Mesenchymal stem cell (in vitro differentiated cells and primary cell): ENCODE measurements around the gene RBM8A.

Source experiments
- DNase-seq: peaks from one replicate; pipeline ENCODE4 v3.0.0-alpha.2; 2013
- H2AFZ ChIP-seq: one replicate; pipeline ENCODE4 v1.6.1; 2013; ENCODE audit warnings: low read depth, mild to moderate bottlenecking, control low read depth, inconsistent platforms, low read length, moderate library complexity
- H2AK5ac ChIP-seq: 2 replicates; pipeline ENCODE4 v1.6.1; 2013; ENCODE audit warnings: low read length, moderate library complexity, mild to moderate bottlenecking, inconsistent platforms; ENCODE audit not compliant: severe bottlenecking
- H2BK120ac ChIP-seq: one replicate; pipeline ENCODE4 v1.6.1; 2013; ENCODE audit warnings: low read depth, mild to moderate bottlenecking, inconsistent platforms, low read length, moderate library complexity
- H2BK12ac ChIP-seq, 2 experiments: one replicate each; pipeline ENCODE4 v1.6.1; 2013; ENCODE audit warnings: inconsistent platforms in 2 of 2, low read length in 2 of 2, mild to moderate bottlenecking in 2 of 2, moderate library complexity in 2 of 2, control low read depth in 1 of 2
- H2BK15ac ChIP-seq: one replicate; pipeline ENCODE4 v1.6.1; 2013; ENCODE audit warnings: mild to moderate bottlenecking, low read depth, inconsistent platforms; ENCODE audit not compliant: poor library complexity, severe bottlenecking
- H2BK5ac ChIP-seq: 2 replicates; pipeline ENCODE4 v1.6.1; 2013; ENCODE audit warnings: low read depth, mild to moderate bottlenecking, low read length, control low read depth, inconsistent platforms; ENCODE audit not compliant: poor library complexity, severe bottlenecking
- H3K14ac ChIP-seq, 2 experiments: one replicate each; pipeline ENCODE4 v1.6.1; 2013; ENCODE audit warnings: inconsistent platforms in 2 of 2, low read length in 2 of 2, control low read depth in 1 of 2, mild to moderate bottlenecking in 1 of 2, moderate library complexity in 1 of 2
- H3K18ac ChIP-seq, 2 experiments: one replicate each; pipeline ENCODE4 v1.6.1; 2013; ENCODE audit warnings: inconsistent platforms in 2 of 2, low read length in 2 of 2, control low read depth in 1 of 2, low read depth in 1 of 2, mild to moderate bottlenecking in 1 of 2
- H3K23ac ChIP-seq, 2 experiments: one replicate each; pipeline ENCODE4 v1.6.1; 2013; ENCODE audit warnings: inconsistent platforms in 2 of 2, low read length in 2 of 2, mild to moderate bottlenecking in 2 of 2, moderate library complexity in 2 of 2, control low read depth in 1 of 2
- H3K27ac ChIP-seq: 2 replicates; pipeline ENCODE4 v1.5.1; 2013; ENCODE audit warnings: mild to moderate bottlenecking, moderate library complexity, low read length, control low read depth, inconsistent platforms; ENCODE audit not compliant: poor library complexity, severe bottlenecking
- H3K27me3 ChIP-seq, 2 experiments: 2 replicates each; pipeline versions ENCODE4 v1.6.1 to v1.7.0; 2013; ENCODE audit warnings: low read length in 2 of 2, mild to moderate bottlenecking in 2 of 2, moderate library complexity in 2 of 2, control low read depth in 1 of 2, inconsistent platforms in 1 of 2; ENCODE audit not compliant: control insufficient read depth in 1 of 2, insufficient read depth in 1 of 2
- H3K36me3 ChIP-seq, 2 experiments: 2 replicates each; pipeline versions ENCODE4 v1.6.1 to v1.7.0; 2013; ENCODE audit warnings: low read length in 2 of 2, control low read depth in 1 of 2, inconsistent platforms in 1 of 2, low read depth in 1 of 2, mild to moderate bottlenecking in 1 of 2; ENCODE audit not compliant: insufficient read depth in 2 of 2, control insufficient read depth in 1 of 2
- H3K4ac ChIP-seq, 2 experiments: one replicate each; pipeline ENCODE4 v1.6.1; 2013; ENCODE audit warnings: inconsistent platforms in 2 of 2, low read length in 2 of 2, mild to moderate bottlenecking in 2 of 2, moderate library complexity in 2 of 2, control low read depth in 1 of 2, low read depth in 1 of 2
- H3K4me1 ChIP-seq: 2 replicates; pipeline ENCODE4 v1.6.1; 2013; ENCODE audit warnings: low read depth, low read length, control low read depth; ENCODE audit not compliant: control insufficient read depth, insufficient read depth
- H3K4me2 ChIP-seq: 2 replicates; pipeline ENCODE4 v1.6.1; 2013; ENCODE audit warnings: low read length, mild to moderate bottlenecking, inconsistent platforms; ENCODE audit not compliant: poor library complexity, severe bottlenecking
- H3K4me3 ChIP-seq, 2 experiments: 2 replicates each; pipeline versions ENCODE4 v1.5.1 to v1.7.0; 2013; ENCODE audit warnings: low read length in 2 of 2, mild to moderate bottlenecking in 2 of 2, control low read depth in 1 of 2, low read depth in 1 of 2; ENCODE audit not compliant: insufficient read depth in 1 of 2
- H3K79me1 ChIP-seq: replicated peaks from 2 replicates; pipeline ENCODE4 v1.6.1; 2013; ENCODE audit warnings: mild to moderate bottlenecking, control low read depth, low read length, inconsistent platforms; ENCODE audit not compliant: poor library complexity, severe bottlenecking
- H3K9ac ChIP-seq: 2 replicates; pipeline ENCODE4 v1.7.0; 2013; ENCODE audit warnings: mild to moderate bottlenecking, low read length, moderate library complexity
- H3K9me3 ChIP-seq: 2 replicates; pipeline ENCODE4 v1.7.0; 2013; ENCODE audit warnings: mild to moderate bottlenecking, low read length; ENCODE audit not compliant: control insufficient read depth
- H4K8ac ChIP-seq: one replicate; pipeline ENCODE4 v1.6.1; 2013; ENCODE audit warnings: inconsistent platforms, mild to moderate bottlenecking, low read length, moderate library complexity
- H4K91ac ChIP-seq: one replicate; pipeline ENCODE4 v1.6.1; 2013; ENCODE audit warnings: mild to moderate bottlenecking, low read length, inconsistent platforms
- WGBS: methylation state at CpG from one replicate; pipeline ENCODE4 v1.1.7; 2013; ENCODE audit warnings: mixed read lengths; 5-methylcytosine and 5-hydroxymethylcytosine counted together

RBM8A gene

DNA sequence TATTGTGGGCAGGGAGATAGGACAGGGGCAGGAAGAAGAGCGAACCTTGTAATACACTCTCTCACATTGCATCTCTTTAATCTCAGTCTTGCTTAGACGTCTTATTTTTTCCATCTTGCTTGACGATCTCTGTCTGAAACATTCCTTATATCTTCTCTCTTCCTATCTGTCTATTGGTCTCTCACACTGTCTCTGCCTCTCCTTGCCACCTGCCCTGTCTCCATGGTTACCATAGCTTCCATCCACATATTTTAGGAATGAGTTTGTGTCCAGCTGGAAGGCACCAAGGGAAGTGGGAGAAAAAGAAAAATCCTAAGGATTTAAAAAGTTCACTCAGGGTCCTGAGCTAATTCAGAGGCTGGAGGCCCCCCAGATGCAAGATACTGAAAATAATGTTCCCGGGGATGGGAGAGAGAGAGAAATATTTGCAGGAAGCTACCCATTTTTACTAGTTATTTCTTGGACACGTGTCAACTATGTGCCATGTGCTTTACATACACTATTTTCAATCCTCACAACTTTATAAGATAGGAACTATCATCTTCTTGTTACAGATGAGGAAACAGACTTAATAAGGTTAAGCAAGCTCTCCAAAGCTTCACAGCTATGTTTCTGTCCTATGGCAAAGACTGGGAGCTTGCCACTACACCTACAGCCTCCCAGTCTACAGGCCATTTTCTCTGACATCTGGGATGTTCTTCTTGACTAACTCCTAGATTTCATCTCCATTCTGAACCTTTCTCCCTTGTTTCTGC, 36.2 kb upstream of the RBM8A start:
- Histone ChIP-seq H3K79me1 (peaks cover 17% of the 10 kb centered on the region), H3K27me3 (no peaks in the 10 kb centered on the region), H4K91ac (no peak overlapping the region), H2AFZ (no peak overlapping the region), H3K27ac (peak overlapping the region; percentile 93), H2BK12ac (no peak overlapping the region), H3K9ac (peak overlapping the region; percentile 87), H2BK15ac (no peak overlapping the region), H2AK5ac (peak overlapping the region; percentile 94), H3K36me3 (peaks cover 0 to 3% of the 10 kb centered on the region in 2 experiments), H3K9me3 (peaks cover 8% of the 10 kb centered on the region), H3K4me2 (peak overlapping the region; percentile 90), H3K18ac (peak overlapping the region in 1 of 2 experiments; percentile 80), H3K4me3 (peak overlapping the region in 1 of 2 experiments; percentile 92), H3K4me1 (peaks cover 26% of the 10 kb centered on the region), H2BK5ac (peak overlapping the region; percentile 11), H4K8ac (no peak overlapping the region), H3K23ac (no peak overlapping the region), H2BK120ac (peak overlapping the region; percentile 54), H3K14ac (no peak overlapping the region), H3K4ac (peak overlapping the region; percentile 36 to 81)
- DNase-seq, result peak; percentile 70
- whole genome bisulfite sequencing, result 27% methylated on average over 4 of the region's 5 CpGs

DNA sequence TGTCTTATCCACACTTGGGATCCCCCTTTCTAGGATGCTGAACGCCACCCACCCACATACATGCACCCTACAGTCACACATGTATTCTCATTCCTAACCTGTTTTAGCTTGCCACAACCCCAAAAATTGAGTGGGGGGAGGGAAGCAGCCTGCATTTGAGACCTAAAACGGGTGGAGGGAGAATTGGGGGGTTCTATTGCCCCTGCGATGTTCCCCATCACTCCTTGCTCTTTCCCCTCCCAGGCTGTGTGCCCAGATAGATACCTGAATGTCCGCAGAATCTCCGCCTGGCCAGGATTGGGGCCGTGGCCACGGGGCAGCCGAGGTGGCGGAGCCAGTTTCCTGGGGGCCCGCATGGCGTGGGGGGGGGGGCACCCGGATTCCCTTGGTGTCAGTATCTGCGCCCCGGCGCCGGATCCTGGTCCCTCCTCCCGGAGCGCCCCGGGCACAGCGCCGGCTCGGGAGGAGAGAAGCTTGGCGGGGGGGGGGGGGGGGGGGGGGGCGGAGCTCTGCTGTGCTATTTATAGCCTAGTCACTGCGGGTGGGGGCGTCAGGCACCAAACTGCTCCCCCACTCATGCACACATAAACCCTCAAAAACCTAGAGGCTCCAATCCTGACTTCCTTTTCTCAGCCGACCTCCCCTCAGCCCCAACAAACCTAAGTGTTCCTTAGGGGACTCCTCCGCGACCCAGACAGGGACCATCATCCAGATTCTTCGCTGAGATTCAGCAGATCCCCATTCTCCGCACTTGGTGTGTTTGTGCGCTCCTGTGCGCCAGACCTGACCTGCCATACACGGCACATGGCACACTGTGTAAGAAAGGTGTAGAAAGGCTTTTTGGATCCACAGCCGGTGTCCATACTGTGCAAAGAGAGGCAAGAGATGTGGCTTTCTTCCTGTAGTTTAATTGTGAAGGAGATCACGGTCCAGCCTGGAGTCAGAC, 35.1 kb upstream of the RBM8A start:
- peak overlapping the region; percentile 53 for H3K27ac ChIP-seq
- H2AFZ ChIP-seq, result peak overlapping the region; percentile 55
- peak overlapping the region in 1 of 2 experiments; percentile 10 for H3K23ac ChIP-seq
- H4K8ac ChIP-seq, result peak overlapping the region; percentile 4
- DNase-seq, result peak; percentile 43
- peaks cover 14% of the 10 kb centered on the region for H3K79me1 ChIP-seq
- no peak overlapping the region for H2BK5ac ChIP-seq
- peak overlapping the region; percentile 73 to 92 for H3K4me3 ChIP-seq
- H2BK120ac ChIP-seq, result no peak overlapping the region
- peak overlapping the region; percentile 87 for H3K9ac ChIP-seq
- no peaks in the 10 kb centered on the region for H3K27me3 ChIP-seq
- H2BK12ac ChIP-seq, result peak overlapping the region; percentile 29 to 94
- peak overlapping the region; percentile 41 for H4K91ac ChIP-seq
- H3K4me2 ChIP-seq, result peak overlapping the region; percentile 97
- peaks cover 4% of the 10 kb centered on the region for H3K9me3 ChIP-seq
- H2BK15ac ChIP-seq, result peak overlapping the region; percentile 62
- H3K18ac ChIP-seq, result peak overlapping the region; percentile 42 to 83
- peak overlapping the region in 1 of 2 experiments; percentile 61 for H3K14ac ChIP-seq
- 13% methylated on average over 13 of the region's 36 CpGs for WGBS
- peak overlapping the region; percentile 58 for H2AK5ac ChIP-seq
- peaks cover 0 to 3% of the 10 kb centered on the region in 2 experiments for H3K36me3 ChIP-seq
- peaks cover 26% of the 10 kb centered on the region for H3K4me1 ChIP-seq
- peak overlapping the region in 1 of 2 experiments; percentile 70 for H3K4ac ChIP-seq

DNA sequence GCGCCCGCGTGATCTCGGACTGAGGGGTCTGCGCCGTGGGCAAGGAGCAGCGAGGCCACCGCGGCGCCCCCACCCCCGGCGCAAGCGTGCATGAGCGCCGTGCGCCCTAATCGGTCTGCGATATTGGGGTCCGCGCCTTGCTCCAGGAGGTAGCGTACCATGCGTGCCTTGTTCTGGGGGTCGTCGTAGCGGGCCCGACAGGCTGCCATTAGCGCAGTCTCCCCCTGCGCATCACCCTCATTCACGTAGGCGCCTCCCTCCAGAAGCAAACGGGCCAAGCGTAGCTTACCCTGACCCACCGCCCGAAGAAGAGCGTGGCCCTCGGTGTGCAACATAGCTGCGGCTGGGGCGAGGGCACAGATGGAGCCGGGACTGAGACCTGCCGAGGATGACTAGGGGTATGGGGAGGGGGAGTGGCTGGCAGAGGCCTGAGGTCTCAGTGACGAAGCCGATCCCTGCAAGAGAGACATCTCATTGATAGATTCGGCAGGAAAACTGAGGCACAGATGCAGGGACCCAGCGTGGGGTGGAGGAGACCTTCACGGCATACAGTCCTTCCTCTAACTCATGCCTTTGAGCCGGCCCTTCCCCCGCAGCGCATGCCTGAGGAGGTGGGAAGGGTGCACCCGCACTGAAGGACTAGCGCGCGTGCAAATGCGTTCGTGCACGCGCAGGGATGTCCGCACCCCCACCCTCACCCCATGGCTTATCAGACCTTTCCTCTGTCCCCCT, 34.3 kb upstream of the RBM8A start:
- no peak overlapping the region for H2BK120ac ChIP-seq
- peaks cover 0 to 3% of the 10 kb centered on the region in 2 experiments for H3K36me3 ChIP-seq
- H2BK15ac ChIP-seq, result no peak overlapping the region
- peak overlapping the region; percentile 87 for H4K8ac ChIP-seq
- H2AFZ ChIP-seq, result peak overlapping the region; percentile 29
- no peaks in the 10 kb centered on the region for H3K9me3 ChIP-seq
- peak overlapping the region in 1 of 2 experiments; percentile 61 for H3K14ac ChIP-seq
- no peak overlapping the region for H2BK5ac ChIP-seq
- H2AK5ac ChIP-seq, result no peak overlapping the region
- peak overlapping the region in 1 of 2 experiments; percentile 48 for H3K23ac ChIP-seq
- peak overlapping the region; percentile 0 for H4K91ac ChIP-seq
- 2% methylated on average over 55 of the region's 57 CpGs for WGBS
- no peak overlapping the region for H3K27ac ChIP-seq
- H3K4me1 ChIP-seq, result peaks cover 26% of the 10 kb centered on the region
- peak overlapping the region; percentile 85 for H3K9ac ChIP-seq
- H3K4me3 ChIP-seq, result peak overlapping the region; percentile 73 to 87
- H3K79me1 ChIP-seq, result peaks cover 12% of the 10 kb centered on the region
- peak overlapping the region in 1 of 2 experiments; percentile 55 for H3K4ac ChIP-seq
- peak overlapping the region; percentile 56 to 58 for H3K18ac ChIP-seq
- peak overlapping the region; percentile 97 for H3K4me2 ChIP-seq
- peak; percentile 53 for DNase-seq
- H3K27me3 ChIP-seq, result no peaks in the 10 kb centered on the region
- H2BK12ac ChIP-seq, result peak overlapping the region; percentile 81 to 94
